ENCODE data around the gene ATG9B. TPM values are rescaled to one million over a fixed set of nuclear protein-coding genes. Genes with fewer than 3 reads are reported as not detected.

Gene ATG9B
- total RNA-seq, 1 donor from 2014 or later, result 0.38 TPM

- peaks cover 13% of the 10 kb centered on the region for H3K27me3 ChIP-seq (ENCODE audit: low read depth)
- peaks cover 63% of the 10 kb centered on the region for H3K4me1 ChIP-seq
- H3K27ac ChIP-seq, result peak overlapping the region; percentile 62
- TF ChIP-seq CTCF (IDR thresholded peaks at IDR 0.05), result no peak
- H3K9me3 ChIP-seq, result no peaks in the 10 kb centered on the region
- intact Hi-C loops (cut with DNase I), result no loop called here
- DNase-seq (no peak), ATAC-seq (peak in 1 of 2 donors; percentile 28)
- H3K36me3 ChIP-seq, result no peaks in the 10 kb centered on the region
- H3K4me3 ChIP-seq, result no peak overlapping the region
These were observed 13.2 kb downstream of the ATG9B start for GRCh38 chr7:151011097-151011409.

DNA sequence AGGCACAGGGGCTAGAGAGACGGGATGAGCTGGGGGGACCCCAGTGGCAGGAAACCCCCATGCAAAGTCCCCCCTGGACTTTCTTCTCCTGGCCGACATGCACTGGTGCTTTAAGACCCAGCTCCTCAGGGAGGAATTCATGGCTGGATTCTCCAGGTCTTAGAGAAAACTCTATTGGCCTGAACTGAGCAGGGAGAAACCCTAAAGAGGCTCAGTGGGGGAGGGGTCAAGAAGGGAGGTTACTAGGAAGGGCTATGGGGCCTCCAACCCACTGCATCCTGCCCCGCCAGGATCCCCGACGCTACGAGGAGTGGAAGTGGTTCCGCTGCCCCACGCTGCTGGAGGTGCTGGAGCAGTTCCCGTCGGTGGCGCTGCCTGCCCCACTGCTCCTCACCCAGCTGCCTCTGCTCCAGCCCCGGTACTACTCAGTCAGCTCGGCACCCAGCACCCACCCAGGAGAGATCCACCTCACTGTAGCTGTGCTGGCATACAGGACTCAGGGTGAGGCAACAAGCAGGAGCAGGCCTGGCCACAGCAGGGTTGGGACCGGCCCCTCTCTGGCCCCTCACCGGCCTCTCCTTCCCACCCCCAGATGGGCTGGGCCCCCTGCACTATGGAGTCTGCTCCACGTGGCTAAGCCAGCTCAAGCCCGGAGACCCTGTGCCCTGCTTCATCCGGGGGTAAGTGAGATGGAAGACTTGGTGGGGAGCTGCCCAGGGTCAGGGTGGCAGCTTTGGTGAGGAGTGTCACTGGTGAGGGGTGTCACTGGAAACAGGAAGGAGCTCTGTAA lies 13.8 kb downstream of the ATG9B start:
- H3K4me3 ChIP-seq, result peak overlapping the region; percentile 29
- H3K27ac ChIP-seq, result peak overlapping the region; percentile 62
- DNase-seq (no peak), ATAC-seq (peak; percentile 42 to 48)
- peaks cover 13% of the 10 kb centered on the region for H3K27me3 ChIP-seq (ENCODE audit: low read depth)
- TF ChIP-seq CTCF (IDR thresholded peaks at IDR 0.05), result no peak
- no peaks in the 10 kb centered on the region for H3K36me3 ChIP-seq
- H3K9me3 ChIP-seq, result no peaks in the 10 kb centered on the region
- intact Hi-C loops (cut with DNase I), result no loop called here
- peaks cover 64% of the 10 kb centered on the region for H3K4me1 ChIP-seq

- DNase-seq, result no peak
- Histone ChIP-seq H3K27ac (peak overlapping the region; percentile 62), H3K4me3 (peak overlapping the region; percentile 29), H3K4me1 (peaks cover 64% of the 10 kb centered on the region), H3K36me3 (no peaks in the 10 kb centered on the region), H3K9me3 (no peaks in the 10 kb centered on the region), H3K27me3 (ENCODE audit: low read depth) (peaks cover 13% of the 10 kb centered on the region)
- no peak for ATAC-seq
- intact Hi-C loops (cut with DNase I), result no loop called here
- no peak for TF ChIP-seq CTCF (IDR thresholded peaks at IDR 0.05)
These were observed 14.3 kb downstream of the ATG9B start for GRCh38 chr7:151010037-151010306.

DNA sequence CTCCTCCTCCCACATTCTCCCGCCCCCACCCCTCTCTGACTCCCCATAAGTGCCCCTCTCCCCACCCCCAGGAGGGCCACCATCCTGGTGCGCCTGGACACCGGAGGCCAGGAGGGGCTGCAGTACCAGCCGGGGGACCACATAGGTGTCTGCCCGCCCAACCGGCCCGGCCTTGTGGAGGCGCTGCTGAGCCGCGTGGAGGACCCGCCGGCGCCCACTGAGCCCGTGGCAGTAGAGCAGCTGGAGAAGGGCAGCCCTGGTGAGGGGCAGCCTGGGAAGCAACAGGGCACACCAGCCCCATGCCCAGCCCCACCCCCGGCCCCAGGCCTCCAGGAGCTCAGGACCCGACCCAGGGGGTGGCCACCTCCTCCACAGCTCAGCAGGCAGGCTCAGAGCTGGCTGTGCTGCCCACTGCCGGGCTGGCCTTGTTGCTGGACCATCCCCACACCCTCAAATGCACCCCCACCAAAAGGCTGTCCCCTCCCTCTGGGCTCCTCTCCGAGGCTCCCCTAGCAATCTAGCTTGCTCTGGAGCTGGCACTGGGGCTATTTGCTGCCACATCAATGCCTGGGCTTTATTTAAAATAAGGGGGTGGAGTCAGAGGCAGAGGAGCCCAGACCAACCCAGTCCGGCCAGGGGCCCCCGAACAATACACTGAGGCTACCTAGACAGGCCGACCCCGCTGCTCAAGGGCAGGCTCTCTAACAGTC lies 14.8 kb downstream of the ATG9B start:
- Histone ChIP-seq H3K27me3 (ENCODE audit: low read depth) (peaks cover 13% of the 10 kb centered on the region), H3K4me1 (peaks cover 64% of the 10 kb centered on the region), H3K27ac (peak overlapping the region; percentile 62), H3K4me3 (no peak overlapping the region), H3K36me3 (no peaks in the 10 kb centered on the region), H3K9me3 (no peaks in the 10 kb centered on the region)
- ATAC-seq (no peak), DNase-seq (no peak)
- intact Hi-C loops (cut with DNase I), result no loop called here
- TF ChIP-seq CTCF (IDR thresholded peaks at IDR 0.05), result no peak

DNA sequence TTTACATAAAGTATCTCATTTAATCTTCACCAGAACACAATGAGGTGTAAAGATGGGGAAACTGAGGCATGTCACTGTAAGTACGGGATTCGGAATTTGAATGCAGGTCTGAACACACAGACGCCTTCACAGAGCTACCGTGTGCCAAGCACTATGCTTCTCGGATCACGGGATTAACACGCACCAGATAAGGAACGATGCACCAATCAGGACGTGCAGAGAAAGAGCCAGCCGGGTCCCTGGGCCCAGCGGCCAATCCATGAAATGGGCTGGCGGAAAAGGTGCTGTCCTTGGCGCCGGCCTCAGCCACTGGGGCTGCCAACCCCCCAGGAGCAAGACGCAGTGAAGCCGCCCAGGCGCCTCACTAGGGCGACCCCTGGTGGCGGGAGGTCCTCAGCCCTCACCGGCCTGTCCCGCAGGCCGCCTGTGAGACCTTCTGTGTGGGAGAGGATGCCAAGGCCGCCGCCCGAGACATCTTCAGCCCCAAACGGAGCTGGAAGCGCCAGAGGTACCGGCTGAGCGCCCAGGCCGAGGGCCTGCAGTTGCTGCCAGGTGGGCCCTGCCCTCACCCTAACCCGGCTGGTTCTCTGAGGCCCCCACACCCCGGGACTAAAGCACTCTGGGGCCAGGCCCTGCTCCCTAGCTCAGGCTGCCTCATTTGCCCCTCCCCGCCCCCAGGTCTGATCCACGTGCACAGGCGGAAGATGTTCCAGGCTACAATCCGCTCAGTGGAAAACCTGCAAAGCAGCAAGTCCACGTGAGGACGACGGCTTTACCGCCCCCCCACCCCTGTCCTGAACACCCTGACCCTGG lies 15.6 kb downstream of the ATG9B start:
- Histone ChIP-seq H3K27ac (peak overlapping the region; percentile 43), H3K27me3 (ENCODE audit: low read depth) (peaks cover 7% of the 10 kb centered on the region), H3K36me3 (no peaks in the 10 kb centered on the region), H3K4me3 (peak overlapping the region; percentile 29), H3K9me3 (no peaks in the 10 kb centered on the region), H3K4me1 (peaks cover 64% of the 10 kb centered on the region)
- ATAC-seq, result peak; percentile 57
- DNase-seq, result peak; percentile 73
- TF ChIP-seq CTCF (IDR thresholded peaks at IDR 0.05), result peak; percentile 82
- intact Hi-C loops (cut with DNase I), result no loop called here

Data from lower lobe of right lung (tissue), 2 donors.